ENCODE data around the gene PPP1R15B.

DNA sequence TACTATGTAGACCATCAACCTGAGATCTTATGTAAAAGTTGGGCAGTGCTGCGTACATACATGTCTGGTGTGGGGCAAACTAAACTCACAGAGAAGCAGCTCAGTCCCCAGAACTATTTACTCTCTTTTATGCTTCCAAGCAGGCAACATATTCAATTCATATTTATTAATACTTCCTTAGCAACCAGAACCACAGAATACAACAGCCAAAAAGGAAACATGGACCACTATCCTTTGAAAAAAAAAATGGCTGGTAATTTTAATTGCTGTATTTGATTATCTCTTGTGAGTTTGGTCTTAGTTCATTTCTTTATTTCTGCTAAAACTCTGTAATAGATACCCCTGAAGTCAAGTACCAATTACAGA lies 1.5 kb upstream of the PPP1R15B start:
- TF ChIP-seq POLR2AphosphoS5 (IDR thresholded peaks at IDR 0.05; ENCODE audit: low read depth) (no peak), GABPA (IDR thresholded peaks at IDR 0.05; ENCODE audit: low read depth) (no peak)
- TF ChIP-seq, protein P1, sequence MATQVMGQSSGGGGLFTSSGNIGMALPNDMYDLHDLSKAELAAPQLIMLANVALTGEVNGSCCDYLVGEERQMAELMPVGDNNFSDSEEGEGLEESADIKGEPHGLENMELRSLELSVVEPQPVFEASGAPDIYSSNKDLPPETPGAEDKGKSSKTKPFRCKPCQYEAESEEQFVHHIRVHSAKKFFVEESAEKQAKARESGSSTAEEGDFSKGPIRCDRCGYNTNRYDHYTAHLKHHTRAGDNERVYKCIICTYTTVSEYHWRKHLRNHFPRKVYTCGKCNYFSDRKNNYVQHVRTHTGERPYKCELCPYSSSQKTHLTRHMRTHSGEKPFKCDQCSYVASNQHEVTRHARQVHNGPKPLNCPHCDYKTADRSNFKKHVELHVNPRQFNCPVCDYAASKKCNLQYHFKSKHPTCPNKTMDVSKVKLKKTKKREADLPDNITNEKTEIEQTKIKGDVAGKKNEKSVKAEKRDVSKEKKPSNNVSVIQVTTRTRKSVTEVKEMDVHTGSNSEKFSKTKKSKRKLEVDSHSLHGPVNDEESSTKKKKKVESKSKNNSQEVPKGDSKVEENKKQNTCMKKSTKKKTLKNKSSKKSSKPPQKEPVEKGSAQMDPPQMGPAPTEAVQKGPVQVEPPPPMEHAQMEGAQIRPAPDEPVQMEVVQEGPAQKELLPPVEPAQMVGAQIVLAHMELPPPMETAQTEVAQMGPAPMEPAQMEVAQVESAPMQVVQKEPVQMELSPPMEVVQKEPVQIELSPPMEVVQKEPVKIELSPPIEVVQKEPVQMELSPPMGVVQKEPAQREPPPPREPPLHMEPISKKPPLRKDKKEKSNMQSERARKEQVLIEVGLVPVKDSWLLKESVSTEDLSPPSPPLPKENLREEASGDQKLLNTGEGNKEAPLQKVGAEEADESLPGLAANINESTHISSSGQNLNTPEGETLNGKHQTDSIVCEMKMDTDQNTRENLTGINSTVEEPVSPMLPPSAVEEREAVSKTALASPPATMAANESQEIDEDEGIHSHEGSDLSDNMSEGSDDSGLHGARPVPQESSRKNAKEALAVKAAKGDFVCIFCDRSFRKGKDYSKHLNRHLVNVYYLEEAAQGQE (IDR thresholded peaks at IDR 0.05; ENCODE audit: insufficient replicate concordance, low read depth): no peak
- TF ChIP-seq, protein P2, sequence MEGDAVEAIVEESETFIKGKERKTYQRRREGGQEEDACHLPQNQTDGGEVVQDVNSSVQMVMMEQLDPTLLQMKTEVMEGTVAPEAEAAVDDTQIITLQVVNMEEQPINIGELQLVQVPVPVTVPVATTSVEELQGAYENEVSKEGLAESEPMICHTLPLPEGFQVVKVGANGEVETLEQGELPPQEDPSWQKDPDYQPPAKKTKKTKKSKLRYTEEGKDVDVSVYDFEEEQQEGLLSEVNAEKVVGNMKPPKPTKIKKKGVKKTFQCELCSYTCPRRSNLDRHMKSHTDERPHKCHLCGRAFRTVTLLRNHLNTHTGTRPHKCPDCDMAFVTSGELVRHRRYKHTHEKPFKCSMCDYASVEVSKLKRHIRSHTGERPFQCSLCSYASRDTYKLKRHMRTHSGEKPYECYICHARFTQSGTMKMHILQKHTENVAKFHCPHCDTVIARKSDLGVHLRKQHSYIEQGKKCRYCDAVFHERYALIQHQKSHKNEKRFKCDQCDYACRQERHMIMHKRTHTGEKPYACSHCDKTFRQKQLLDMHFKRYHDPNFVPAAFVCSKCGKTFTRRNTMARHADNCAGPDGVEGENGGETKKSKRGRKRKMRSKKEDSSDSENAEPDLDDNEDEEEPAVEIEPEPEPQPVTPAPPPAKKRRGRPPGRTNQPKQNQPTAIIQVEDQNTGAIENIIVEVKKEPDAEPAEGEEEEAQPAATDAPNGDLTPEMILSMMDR (IDR thresholded peaks at IDR 0.05; ENCODE audit: insufficient read depth, low read length): no peak
